Measurements from ENCODE around the gene PDGFC. TPM values are rescaled to one million over a fixed set of nuclear protein-coding genes. Genes with fewer than 3 reads are reported as not detected.

The PDGFC gene
- total RNA-seq, 1 experiment from 2014 or later = 9.8 TPM

DNA sequence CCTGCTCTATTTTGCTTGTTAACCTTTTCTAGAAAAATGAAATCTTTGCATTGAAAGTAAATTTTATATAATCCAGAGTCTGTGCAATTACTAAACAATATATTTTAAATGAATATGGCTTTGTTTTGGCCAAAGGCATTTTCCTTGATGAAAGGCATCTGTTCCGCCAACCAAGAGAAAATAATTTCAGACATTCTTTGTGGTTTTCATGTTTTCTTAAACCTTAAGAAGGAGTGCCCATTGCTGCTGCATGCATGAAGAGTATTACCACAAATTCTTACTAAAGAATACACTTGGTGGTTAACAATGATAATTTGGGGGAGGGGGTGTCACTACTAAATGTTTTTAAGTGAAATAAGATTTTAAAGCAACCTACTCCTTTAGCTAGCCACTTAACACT, 2.7 kb upstream of the PDGFC start (continued):
- TF ChIP-seq, protein P1, sequence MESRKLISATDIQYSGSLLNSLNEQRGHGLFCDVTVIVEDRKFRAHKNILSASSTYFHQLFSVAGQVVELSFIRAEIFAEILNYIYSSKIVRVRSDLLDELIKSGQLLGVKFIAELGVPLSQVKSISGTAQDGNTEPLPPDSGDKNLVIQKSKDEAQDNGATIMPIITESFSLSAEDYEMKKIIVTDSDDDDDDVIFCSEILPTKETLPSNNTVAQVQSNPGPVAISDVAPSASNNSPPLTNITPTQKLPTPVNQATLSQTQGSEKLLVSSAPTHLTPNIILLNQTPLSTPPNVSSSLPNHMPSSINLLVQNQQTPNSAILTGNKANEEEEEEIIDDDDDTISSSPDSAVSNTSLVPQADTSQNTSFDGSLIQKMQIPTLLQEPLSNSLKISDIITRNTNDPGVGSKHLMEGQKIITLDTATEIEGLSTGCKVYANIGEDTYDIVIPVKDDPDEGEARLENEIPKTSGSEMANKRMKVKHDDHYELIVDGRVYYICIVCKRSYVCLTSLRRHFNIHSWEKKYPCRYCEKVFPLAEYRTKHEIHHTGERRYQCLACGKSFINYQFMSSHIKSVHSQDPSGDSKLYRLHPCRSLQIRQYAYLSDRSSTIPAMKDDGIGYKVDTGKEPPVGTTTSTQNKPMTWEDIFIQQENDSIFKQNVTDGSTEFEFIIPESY (IDR thresholded peaks at IDR 0.05; ENCODE audit: extremely low read depth, insufficient replicate concordance, low read length) = no peak
- TF ChIP-seq ELF1 (IDR thresholded peaks at IDR 0.05; ENCODE audit: borderline replicate concordance, low read depth) = no peak
- no peak for TF ChIP-seq SRF (IDR thresholded peaks at IDR 0.05; ENCODE audit: low read depth)
- TF ChIP-seq POLR2AphosphoS5 (IDR thresholded peaks at IDR 0.05; ENCODE audit: low read depth, low read length) = no peak
- no peak for TF ChIP-seq CEBPB (IDR thresholded peaks at IDR 0.05; ENCODE audit: low read depth)

DNA sequence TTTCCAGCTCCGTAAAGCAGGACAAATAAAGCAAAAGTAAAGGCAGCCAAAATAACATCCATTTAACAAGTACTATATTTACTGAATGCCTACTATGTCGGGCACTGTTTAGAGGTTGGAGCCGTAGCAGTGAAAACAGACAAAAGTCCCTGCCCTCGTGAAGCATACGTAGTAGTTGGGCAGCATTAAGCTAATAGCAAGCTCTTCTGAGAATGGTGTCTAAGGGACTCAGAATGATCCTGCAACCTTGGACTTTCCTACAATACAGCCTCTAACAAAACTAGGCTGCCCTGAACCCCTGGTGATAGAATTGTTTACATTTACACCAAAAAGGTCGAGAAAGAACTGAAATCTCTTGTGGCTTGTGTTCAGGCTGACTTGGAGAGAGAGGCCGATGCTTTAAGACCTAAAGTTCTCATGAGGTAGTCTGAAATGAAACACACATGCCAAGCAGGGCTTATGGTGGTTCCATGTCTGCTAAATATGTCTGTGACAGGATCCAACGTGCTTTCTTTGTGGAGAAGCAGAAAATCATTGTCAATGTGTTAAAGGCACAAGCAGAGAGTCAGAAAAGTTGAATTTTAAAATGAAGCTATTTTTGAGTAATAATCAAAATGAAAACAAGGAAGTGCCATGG, 898 bp upstream of the PDGFC start:
- DNase-seq (ENCODE audit: low read depth, low spot score) = no peak
- POLR2A ChIA-PET = no interaction called here
- H4K20me1 ChIP-seq (ENCODE audit: insufficient read depth) = no peaks in the 10 kb centered on the region
- H3K27me3 ChIP-seq (ENCODE audit: insufficient read depth, low read length) = no peaks in the 10 kb centered on the region
- H3K4me2 ChIP-seq (ENCODE audit: low read length) = peak overlapping the region; percentile 85
- TF ChIP-seq, protein P2, sequence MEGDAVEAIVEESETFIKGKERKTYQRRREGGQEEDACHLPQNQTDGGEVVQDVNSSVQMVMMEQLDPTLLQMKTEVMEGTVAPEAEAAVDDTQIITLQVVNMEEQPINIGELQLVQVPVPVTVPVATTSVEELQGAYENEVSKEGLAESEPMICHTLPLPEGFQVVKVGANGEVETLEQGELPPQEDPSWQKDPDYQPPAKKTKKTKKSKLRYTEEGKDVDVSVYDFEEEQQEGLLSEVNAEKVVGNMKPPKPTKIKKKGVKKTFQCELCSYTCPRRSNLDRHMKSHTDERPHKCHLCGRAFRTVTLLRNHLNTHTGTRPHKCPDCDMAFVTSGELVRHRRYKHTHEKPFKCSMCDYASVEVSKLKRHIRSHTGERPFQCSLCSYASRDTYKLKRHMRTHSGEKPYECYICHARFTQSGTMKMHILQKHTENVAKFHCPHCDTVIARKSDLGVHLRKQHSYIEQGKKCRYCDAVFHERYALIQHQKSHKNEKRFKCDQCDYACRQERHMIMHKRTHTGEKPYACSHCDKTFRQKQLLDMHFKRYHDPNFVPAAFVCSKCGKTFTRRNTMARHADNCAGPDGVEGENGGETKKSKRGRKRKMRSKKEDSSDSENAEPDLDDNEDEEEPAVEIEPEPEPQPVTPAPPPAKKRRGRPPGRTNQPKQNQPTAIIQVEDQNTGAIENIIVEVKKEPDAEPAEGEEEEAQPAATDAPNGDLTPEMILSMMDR (IDR thresholded peaks at IDR 0.05 in 2 of 3, conservative IDR thresholded peaks at IDR 0.05 in 1 of 3; ENCODE audit: borderline replicate concordance in 1 of 3, insufficient read depth in 1 of 3, low read depth in 2 of 3, low read length in 2 of 3) = no peak
- TF ChIP-seq SRF (IDR thresholded peaks at IDR 0.05; ENCODE audit: low read depth) (no peak), ZNF274 (IDR thresholded peaks at IDR 0.05; ENCODE audit: low read depth, low read length) (no peak), ELF1 (IDR thresholded peaks at IDR 0.05; ENCODE audit: borderline replicate concordance, low read depth) (no peak), SIN3A (IDR thresholded peaks at IDR 0.05; ENCODE audit: low read depth) (no peak), YY1 (IDR thresholded peaks at IDR 0.05; ENCODE audit: extremely low read depth, insufficient replicate concordance, low read depth, low read length) (no peak)
- TF ChIP-seq, protein P3, sequence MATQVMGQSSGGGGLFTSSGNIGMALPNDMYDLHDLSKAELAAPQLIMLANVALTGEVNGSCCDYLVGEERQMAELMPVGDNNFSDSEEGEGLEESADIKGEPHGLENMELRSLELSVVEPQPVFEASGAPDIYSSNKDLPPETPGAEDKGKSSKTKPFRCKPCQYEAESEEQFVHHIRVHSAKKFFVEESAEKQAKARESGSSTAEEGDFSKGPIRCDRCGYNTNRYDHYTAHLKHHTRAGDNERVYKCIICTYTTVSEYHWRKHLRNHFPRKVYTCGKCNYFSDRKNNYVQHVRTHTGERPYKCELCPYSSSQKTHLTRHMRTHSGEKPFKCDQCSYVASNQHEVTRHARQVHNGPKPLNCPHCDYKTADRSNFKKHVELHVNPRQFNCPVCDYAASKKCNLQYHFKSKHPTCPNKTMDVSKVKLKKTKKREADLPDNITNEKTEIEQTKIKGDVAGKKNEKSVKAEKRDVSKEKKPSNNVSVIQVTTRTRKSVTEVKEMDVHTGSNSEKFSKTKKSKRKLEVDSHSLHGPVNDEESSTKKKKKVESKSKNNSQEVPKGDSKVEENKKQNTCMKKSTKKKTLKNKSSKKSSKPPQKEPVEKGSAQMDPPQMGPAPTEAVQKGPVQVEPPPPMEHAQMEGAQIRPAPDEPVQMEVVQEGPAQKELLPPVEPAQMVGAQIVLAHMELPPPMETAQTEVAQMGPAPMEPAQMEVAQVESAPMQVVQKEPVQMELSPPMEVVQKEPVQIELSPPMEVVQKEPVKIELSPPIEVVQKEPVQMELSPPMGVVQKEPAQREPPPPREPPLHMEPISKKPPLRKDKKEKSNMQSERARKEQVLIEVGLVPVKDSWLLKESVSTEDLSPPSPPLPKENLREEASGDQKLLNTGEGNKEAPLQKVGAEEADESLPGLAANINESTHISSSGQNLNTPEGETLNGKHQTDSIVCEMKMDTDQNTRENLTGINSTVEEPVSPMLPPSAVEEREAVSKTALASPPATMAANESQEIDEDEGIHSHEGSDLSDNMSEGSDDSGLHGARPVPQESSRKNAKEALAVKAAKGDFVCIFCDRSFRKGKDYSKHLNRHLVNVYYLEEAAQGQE (IDR thresholded peaks at IDR 0.05; ENCODE audit: low read depth) = no peak
- TF ChIP-seq, protein P4, sequence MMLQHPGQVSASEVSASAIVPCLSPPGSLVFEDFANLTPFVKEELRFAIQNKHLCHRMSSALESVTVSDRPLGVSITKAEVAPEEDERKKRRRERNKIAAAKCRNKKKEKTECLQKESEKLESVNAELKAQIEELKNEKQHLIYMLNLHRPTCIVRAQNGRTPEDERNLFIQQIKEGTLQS (IDR thresholded peaks at IDR 0.05) = no peak
- peaks cover 0 to 33% of the 10 kb centered on the region in 2 experiments; a peak in 3 of 4 replicates for H3K4me1 ChIP-seq (ENCODE audit: control insufficient read depth in 1 of 2, insufficient read depth in 2 of 2, low read length in 2 of 2)
- peak; percentile 8; the same call in 1 of the 2 replicates for ATAC-seq
- CTCF ChIA-PET = no interaction called here
- H3K9me3 ChIP-seq (ENCODE audit: control insufficient read depth in 1 of 2, insufficient read depth in 1 of 2, low read depth in 1 of 2, low read length in 2 of 2) = no peaks in the 10 kb centered on the region
- peak overlapping the region; percentile 36 to 64 for H3K4me3 ChIP-seq (replicated peaks in 1 of 2; ENCODE audit: low read depth in 1 of 2, low read length in 2 of 2)
- H2AFZ ChIP-seq (ENCODE audit: low read depth, low read length, poor library complexity, severe bottlenecking) = peak overlapping the region; percentile 7
- no peaks in the 10 kb centered on the region for H3K36me3 ChIP-seq (ENCODE audit: control insufficient read depth in 1 of 2, insufficient read depth in 2 of 2, low read length in 2 of 2)
- no peaks in the 10 kb centered on the region for H3K9me2 ChIP-seq (ENCODE audit: insufficient read depth)
- BruUV-seq (replicated peaks) = no TSS peak
- peak overlapping the region; percentile 48; the same call in 1 of the 2 replicates for H3K9ac ChIP-seq (ENCODE audit: low read length)
- H3K27ac ChIP-seq (ENCODE audit: low read depth, low read length) = peak overlapping the region; percentile 67
- intact Hi-C loops (cut with micrococcal nuclease) = loop anchor here (5.0 kb wide), 1 partner anchor 75 kb away; no protein-coding TSS in a partner anchor
- peaks cover 4% of the 10 kb centered on the region for H3K79me2 ChIP-seq (ENCODE audit: insufficient read depth, low read length)
- RAD21 ChIA-PET (ENCODE audit: low non-redundant PET in 1 of 2, low total read pairs in 2 of 2, uncharacterized antibody in 2 of 2, unreplicated experiment in 2 of 2) = no interaction called here
